Measurements from ENCODE around the gene KRTCAP2. TPM values are rescaled to one million over a fixed set of nuclear protein-coding genes. Genes with fewer than 3 reads are reported as not detected.

Gene KRTCAP2
- total and polyA plus RNA-seq, 2 donors, result 97.7 to 223 TPM

DNA sequence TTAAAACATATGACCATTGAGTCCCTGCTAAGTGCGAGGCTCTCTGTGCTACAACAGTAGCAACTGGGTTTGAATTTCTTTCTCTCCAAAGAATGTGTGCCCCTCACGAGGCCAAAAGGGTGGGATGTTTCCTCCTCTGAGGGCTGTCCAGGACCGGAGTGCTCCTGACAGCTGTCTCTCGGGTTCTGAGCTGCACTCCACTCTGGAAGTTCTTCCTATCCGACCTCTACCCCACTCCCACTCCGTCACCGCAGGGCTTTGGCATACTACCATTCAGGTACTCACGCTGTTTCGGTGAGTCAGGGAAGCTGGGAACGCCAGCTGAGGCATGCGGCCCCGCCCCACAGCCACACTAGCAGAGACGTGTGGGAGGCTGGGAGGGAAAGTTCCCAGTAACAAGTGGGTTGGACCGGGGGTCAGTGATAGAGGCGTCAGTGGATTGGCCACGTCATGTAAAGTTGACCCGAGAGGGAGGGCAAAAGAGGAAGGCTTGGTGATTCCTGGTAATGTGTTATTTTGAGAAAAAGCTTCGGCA, 38.2 kb downstream of the KRTCAP2 start:
- Histone ChIP-seq H3K9me3 (ENCODE audit: control insufficient read depth in 2 of 2, insufficient read depth in 1 of 2, low read length in 1 of 2) (no peaks in the 10 kb centered on the region), H3K27ac (ENCODE audit: low read depth in 1 of 2, low read length in 1 of 2) (peak overlapping the region; percentile 86 to 98), H3K4me1 (ENCODE audit: control insufficient read depth in 2 of 2, insufficient read depth in 2 of 2, low read length in 2 of 2) (peaks cover 19 to 42% of the 10 kb centered on the region in 2 donors), H3K4me3 (ENCODE audit: low read length in 2 of 2) (peak overlapping the region; percentile 69 to 77), H3K27me3 (ENCODE audit: control insufficient read depth in 2 of 2, insufficient read depth in 1 of 2, low read length in 1 of 2) (peaks cover 0 to 1% of the 10 kb centered on the region in 2 donors), H3K36me3 (ENCODE audit: control insufficient read depth in 2 of 2, insufficient read depth in 2 of 2, low read length in 1 of 2) (peaks cover 21 to 36% of the 10 kb centered on the region in 2 donors)
- 59% methylated on average over 18 of the region's 18 CpGs for WGBS
- DNase-seq (ENCODE audit: low read depth in 6 of 9, low spot score in 9 of 9), result no peak

DNA sequence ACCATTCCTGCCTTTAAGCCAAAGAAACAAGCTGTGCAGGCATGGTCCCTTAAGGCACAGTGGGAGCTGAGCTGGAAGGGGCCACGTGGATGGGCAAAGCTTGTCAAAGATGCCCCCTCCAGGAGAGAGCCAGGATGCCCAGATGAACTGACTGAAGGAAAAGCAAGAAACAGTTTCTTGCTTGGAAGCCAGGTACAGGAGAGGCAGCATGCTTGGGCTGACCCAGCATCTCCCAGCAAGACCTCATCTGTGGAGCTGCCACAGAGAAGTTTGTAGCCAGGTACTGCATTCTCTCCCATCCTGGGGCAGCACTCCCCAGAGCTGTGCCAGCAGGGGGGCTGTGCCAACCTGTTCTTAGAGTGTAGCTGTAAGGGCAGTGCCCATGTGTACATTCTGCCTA, 38.8 kb downstream of the KRTCAP2 start:
- Histone ChIP-seq H3K36me3 (ENCODE audit: control insufficient read depth in 2 of 2, insufficient read depth in 2 of 2, low read length in 1 of 2) (peaks cover 21 to 36% of the 10 kb centered on the region in 2 donors), H3K27ac (ENCODE audit: low read depth in 1 of 2, low read length in 1 of 2) (peak overlapping the region; percentile 21 to 86), H3K9me3 (ENCODE audit: control insufficient read depth in 2 of 2, insufficient read depth in 1 of 2, low read length in 1 of 2) (no peaks in the 10 kb centered on the region), H3K4me1 (ENCODE audit: control insufficient read depth in 2 of 2, insufficient read depth in 2 of 2, low read length in 2 of 2) (peaks cover 18 to 44% of the 10 kb centered on the region in 2 donors), H3K4me3 (ENCODE audit: low read length in 2 of 2) (no peak overlapping the region), H3K27me3 (ENCODE audit: control insufficient read depth in 2 of 2, insufficient read depth in 1 of 2, low read length in 1 of 2) (peaks cover 0 to 2% of the 10 kb centered on the region in 2 donors)
- no peak for DNase-seq (ENCODE audit: low read depth in 6 of 9, low spot score in 9 of 9)
- WGBS, result 93% methylated on average over 1 of the region's 1 CpG

DNA sequence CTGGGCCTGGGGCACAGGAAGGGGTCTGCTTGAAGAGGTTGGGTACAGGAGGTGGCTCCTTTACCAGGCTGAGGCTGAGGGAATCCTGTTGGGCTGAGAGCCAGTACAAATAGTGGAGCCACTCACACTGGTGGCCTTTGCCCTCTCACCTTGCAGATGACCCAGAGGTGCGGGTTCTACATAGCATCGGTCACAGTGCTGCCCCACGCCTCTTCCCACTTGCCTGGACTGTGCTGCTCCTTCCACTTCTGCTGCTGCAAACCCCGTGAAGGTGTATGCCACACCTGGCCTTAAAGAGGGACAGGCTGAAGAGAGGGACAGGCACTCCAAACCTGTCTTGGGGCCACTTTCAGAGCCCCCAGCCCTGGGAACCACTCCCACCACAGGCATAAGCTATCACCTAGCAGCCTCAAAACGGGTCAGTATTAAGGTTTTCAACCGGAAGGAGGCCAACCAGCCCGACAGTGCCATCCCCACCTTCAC, 39.3 kb downstream of the KRTCAP2 start:
- no peak for DNase-seq (ENCODE audit: low read depth in 6 of 9, low spot score in 9 of 9)

DNA sequence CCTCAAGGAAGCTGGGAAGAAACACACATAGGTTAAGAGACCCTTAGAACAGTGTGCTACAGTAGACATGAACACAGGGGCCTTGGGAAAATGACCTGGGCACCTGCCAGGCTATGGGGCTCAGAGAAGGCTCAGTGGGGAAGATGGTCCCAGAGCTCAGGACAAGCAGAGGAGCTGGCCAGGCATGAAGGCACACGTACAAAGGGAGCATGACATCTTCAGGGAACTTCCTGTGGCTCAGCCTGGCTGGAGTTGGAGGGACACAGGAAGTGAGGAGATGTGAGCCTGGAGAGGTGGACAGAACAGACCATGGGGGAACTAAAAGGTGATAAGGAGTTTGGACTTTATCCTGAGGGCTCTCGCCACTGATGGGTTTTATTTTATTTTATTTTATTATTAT, 41.2 kb downstream of the KRTCAP2 start:
- 88% methylated on average over 2 of the region's 2 CpGs for WGBS
- H3K27me3 ChIP-seq (ENCODE audit: control insufficient read depth in 2 of 2, insufficient read depth in 1 of 2, low read length in 1 of 2), result peaks cover 0 to 26% of the 10 kb centered on the region in 2 donors
- no peak overlapping the region for H3K4me3 ChIP-seq (ENCODE audit: low read length in 2 of 2)
- no peaks in the 10 kb centered on the region for H3K9me3 ChIP-seq (ENCODE audit: control insufficient read depth in 2 of 2, insufficient read depth in 1 of 2, low read length in 1 of 2)
- no peak for DNase-seq (ENCODE audit: low read depth in 6 of 9, low spot score in 9 of 9)
- peaks cover 21 to 29% of the 10 kb centered on the region in 2 donors for H3K36me3 ChIP-seq (ENCODE audit: control insufficient read depth in 2 of 2, insufficient read depth in 2 of 2, low read length in 1 of 2)
- H3K4me1 ChIP-seq (ENCODE audit: control insufficient read depth in 2 of 2, insufficient read depth in 2 of 2, low read length in 2 of 2), result peaks cover 21 to 56% of the 10 kb centered on the region in 2 donors
- H3K27ac ChIP-seq (ENCODE audit: low read depth in 1 of 2, low read length in 1 of 2), result no peak overlapping the region

More for the DNA sequence above, 39.3 kb downstream of the KRTCAP2 start:
- Histone ChIP-seq H3K36me3 (ENCODE audit: control insufficient read depth in 2 of 2, insufficient read depth in 2 of 2, low read length in 1 of 2) (peaks cover 21 to 36% of the 10 kb centered on the region in 2 donors), H3K4me3 (ENCODE audit: low read length in 2 of 2) (no peak overlapping the region), H3K4me1 (ENCODE audit: control insufficient read depth in 2 of 2, insufficient read depth in 2 of 2, low read length in 2 of 2) (peaks cover 18 to 49% of the 10 kb centered on the region in 2 donors), H3K27ac (ENCODE audit: low read depth in 1 of 2, low read length in 1 of 2) (no peak overlapping the region), H3K27me3 (ENCODE audit: control insufficient read depth in 2 of 2, insufficient read depth in 1 of 2, low read length in 1 of 2) (peaks cover 0 to 7% of the 10 kb centered on the region in 2 donors), H3K9me3 (ENCODE audit: control insufficient read depth in 2 of 2, insufficient read depth in 1 of 2, low read length in 1 of 2) (no peaks in the 10 kb centered on the region)
- 98% methylated on average over 7 of the region's 7 CpGs for WGBS

DNA sequence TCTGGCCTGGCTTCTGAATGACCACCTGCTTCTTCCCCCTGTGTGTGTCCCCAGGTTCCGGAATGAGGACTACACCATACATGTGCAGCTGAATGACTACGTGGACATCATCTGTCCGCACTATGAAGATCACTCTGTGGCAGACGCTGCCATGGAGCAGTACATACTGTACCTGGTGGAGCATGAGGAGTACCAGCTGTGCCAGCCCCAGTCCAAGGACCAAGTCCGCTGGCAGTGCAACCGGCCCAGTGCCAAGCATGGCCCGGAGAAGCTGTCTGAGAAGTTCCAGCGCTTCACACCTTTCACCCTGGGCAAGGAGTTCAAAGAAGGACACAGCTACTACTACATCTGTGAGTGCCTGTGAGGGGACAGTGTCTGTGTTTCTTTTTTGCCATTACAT, 41.8 kb downstream of the KRTCAP2 start:
- Histone ChIP-seq H3K27me3 (ENCODE audit: control insufficient read depth in 2 of 2, insufficient read depth in 1 of 2, low read length in 1 of 2) (peaks cover 0 to 32% of the 10 kb centered on the region in 2 donors), H3K4me1 (ENCODE audit: control insufficient read depth in 2 of 2, insufficient read depth in 2 of 2, low read length in 2 of 2) (peaks cover 22 to 58% of the 10 kb centered on the region in 2 donors), H3K36me3 (ENCODE audit: control insufficient read depth in 2 of 2, insufficient read depth in 2 of 2, low read length in 1 of 2) (peaks cover 21 to 29% of the 10 kb centered on the region in 2 donors), H3K27ac (ENCODE audit: low read depth in 1 of 2, low read length in 1 of 2) (no peak overlapping the region), H3K9me3 (ENCODE audit: control insufficient read depth in 2 of 2, insufficient read depth in 1 of 2, low read length in 1 of 2) (no peaks in the 10 kb centered on the region), H3K4me3 (ENCODE audit: low read length in 2 of 2) (no peak overlapping the region)
- WGBS, result 97% methylated on average over 8 of the region's 8 CpGs
- no peak for DNase-seq (ENCODE audit: low read depth in 6 of 9, low spot score in 9 of 9)

DNA sequence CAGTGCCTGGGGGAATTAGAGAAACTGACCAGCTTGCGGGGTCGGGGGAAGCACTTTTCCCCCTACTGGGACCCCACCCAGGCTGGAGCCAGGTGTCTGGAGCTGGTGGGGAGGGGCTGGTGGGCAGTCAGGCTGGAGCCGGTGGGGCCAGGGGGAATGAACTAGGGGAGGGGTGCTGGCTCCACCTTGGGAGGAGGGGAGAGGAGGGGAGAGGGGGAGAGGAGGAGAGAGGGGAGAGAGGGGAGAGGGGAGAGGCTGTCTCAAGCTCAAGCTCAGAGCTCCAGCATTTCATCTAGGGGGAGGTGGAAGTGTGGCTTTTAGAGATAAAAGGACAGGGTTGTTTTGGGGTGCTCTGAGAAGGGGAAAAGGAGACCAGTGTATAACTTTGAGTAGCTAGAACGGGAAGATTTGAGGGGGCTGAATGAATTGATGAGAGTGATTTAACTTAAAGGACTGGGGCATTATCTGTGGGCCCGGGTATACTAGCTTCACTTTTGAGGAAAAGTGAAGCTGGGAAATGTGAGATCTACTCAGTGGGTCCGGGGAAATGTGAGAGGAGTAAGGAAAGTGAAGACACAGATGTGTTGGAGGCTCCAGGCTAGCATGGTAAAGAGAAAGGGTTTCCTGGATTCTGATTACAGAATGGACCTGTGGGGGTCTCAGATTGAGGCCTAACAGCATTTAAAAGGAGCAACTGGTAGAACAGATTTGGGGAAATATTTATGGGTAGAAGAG, 42.7 kb downstream of the KRTCAP2 start:
- Histone ChIP-seq H3K36me3 (ENCODE audit: control insufficient read depth in 2 of 2, insufficient read depth in 2 of 2, low read length in 1 of 2) (peaks cover 21 to 29% of the 10 kb centered on the region in 2 donors), H3K4me3 (ENCODE audit: low read length in 2 of 2) (peak overlapping the region; percentile 65 to 71), H3K27me3 (ENCODE audit: control insufficient read depth in 2 of 2, insufficient read depth in 1 of 2, low read length in 1 of 2) (peaks cover 4 to 40% of the 10 kb centered on the region in 2 donors), H3K27ac (ENCODE audit: low read depth in 1 of 2, low read length in 1 of 2) (peak overlapping the region; percentile 52 to 74), H3K4me1 (ENCODE audit: control insufficient read depth in 2 of 2, insufficient read depth in 2 of 2, low read length in 2 of 2) (peaks cover 24 to 64% of the 10 kb centered on the region in 2 donors), H3K9me3 (ENCODE audit: control insufficient read depth in 2 of 2, insufficient read depth in 1 of 2, low read length in 1 of 2) (no peaks in the 10 kb centered on the region)
- no peak for DNase-seq (ENCODE audit: low read depth in 6 of 9, low spot score in 9 of 9)
- WGBS, result 30% methylated on average over 6 of the region's 6 CpGs

DNA sequence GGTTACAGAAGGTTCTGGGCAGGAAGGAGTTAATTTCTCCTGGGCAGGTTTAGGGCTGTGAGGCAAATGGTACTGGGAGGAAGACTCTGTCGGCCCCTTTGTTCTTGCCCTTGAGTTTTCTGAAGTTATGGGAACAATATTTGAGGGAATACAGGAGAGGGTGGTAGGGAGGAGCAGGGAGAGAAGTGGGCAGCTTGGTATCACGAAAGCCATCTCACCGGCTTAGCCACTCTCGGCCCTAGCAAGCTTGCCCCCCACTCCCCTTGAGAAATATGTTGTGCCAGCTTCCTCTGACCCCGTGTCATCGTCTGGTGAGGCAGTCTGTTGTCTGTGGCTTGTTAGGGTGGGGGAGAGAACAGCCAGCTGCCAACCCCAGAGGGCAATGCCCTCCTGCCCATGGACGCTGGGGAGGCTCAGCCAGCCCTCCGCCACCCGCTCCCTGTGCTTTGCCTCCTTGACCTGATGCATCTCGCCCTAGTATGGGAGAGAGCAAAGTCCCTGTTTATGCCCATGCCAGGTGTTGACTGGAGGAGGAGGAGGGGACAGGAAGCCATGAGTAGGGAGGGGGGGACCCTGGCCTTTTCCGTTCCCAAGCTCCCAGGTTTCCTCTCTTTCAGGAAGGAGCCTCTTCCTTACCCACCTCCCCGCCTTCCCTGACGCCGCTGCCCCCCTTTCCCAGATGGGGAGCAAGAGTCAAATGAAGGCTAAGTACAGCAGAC, 44.2 kb downstream of the KRTCAP2 start:
- H3K36me3 ChIP-seq (ENCODE audit: control insufficient read depth in 2 of 2, insufficient read depth in 2 of 2, low read length in 1 of 2), result peaks cover 16 to 19% of the 10 kb centered on the region in 2 donors
- peak in 2 of 9 donors; percentile 23 to 50 for DNase-seq (ENCODE audit: low read depth in 6 of 9, low spot score in 9 of 9)
- peak overlapping the region; percentile 32 to 52 for H3K27ac ChIP-seq (ENCODE audit: low read depth in 1 of 2, low read length in 1 of 2)
- peak overlapping the region; percentile 65 to 71 for H3K4me3 ChIP-seq (ENCODE audit: low read length in 2 of 2)
- 4% methylated on average over 14 of the region's 14 CpGs for WGBS
- peaks cover 4 to 55% of the 10 kb centered on the region in 2 donors for H3K27me3 ChIP-seq (ENCODE audit: control insufficient read depth in 2 of 2, insufficient read depth in 1 of 2, low read length in 1 of 2)
- no peaks in the 10 kb centered on the region for H3K9me3 ChIP-seq (ENCODE audit: control insufficient read depth in 2 of 2, insufficient read depth in 1 of 2, low read length in 1 of 2)
- H3K4me1 ChIP-seq (ENCODE audit: control insufficient read depth in 2 of 2, insufficient read depth in 2 of 2, low read length in 2 of 2), result peaks cover 19 to 54% of the 10 kb centered on the region in 2 donors

DNA sequence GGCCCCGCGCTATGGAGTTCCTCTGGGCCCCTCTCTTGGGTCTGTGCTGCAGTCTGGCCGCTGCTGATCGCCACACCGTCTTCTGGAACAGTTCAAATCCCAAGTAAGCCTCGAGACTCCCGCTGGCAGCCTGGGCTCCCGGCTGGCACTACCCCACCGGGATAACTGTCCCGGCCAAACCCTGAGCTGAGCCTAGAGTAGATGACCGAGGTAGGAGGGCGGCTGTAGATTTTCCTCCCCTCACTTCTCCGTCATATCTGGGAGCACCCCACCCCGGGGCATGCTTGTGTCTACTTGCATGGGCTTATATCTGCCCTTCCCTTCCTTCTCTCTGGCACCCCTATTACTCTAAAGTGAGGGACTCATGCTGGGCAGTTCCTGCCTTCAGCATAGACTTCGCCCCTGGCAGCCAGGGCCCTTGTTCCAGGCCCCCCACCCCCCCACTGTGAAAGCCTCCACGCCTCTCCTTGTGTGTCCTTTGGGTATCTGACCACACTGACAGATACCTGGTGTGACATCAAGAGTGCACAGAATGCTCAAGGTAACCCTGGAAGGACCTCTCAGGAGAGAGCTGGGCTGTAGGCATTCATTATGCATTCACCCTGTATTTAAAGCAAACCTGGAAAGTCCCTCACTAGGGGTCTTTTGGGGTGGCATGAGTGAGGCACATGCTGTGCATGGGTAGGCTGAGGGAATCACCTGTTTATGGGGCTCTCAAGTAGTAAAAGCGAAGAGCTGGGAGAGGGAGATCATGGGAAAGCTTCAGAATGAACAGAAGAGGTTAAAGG, 44.9 kb downstream of the KRTCAP2 start:
- peak overlapping the region; percentile 65 to 71 for H3K4me3 ChIP-seq (ENCODE audit: low read length in 2 of 2)
- peaks cover 19 to 52% of the 10 kb centered on the region in 2 donors for H3K4me1 ChIP-seq (ENCODE audit: control insufficient read depth in 2 of 2, insufficient read depth in 2 of 2, low read length in 2 of 2)
- H3K27ac ChIP-seq (ENCODE audit: low read depth in 1 of 2, low read length in 1 of 2), result peak overlapping the region; percentile 52 to 73
- peaks cover 9 to 12% of the 10 kb centered on the region in 2 donors for H3K36me3 ChIP-seq (ENCODE audit: control insufficient read depth in 2 of 2, insufficient read depth in 2 of 2, low read length in 1 of 2)
- H3K27me3 ChIP-seq (ENCODE audit: control insufficient read depth in 2 of 2, insufficient read depth in 1 of 2, low read length in 1 of 2), result peaks cover 4 to 60% of the 10 kb centered on the region in 2 donors
- 4% methylated on average over 17 of the region's 17 CpGs for WGBS
- H3K9me3 ChIP-seq (ENCODE audit: control insufficient read depth in 2 of 2, insufficient read depth in 1 of 2, low read length in 1 of 2), result no peaks in the 10 kb centered on the region
- DNase-seq (ENCODE audit: low read depth in 6 of 9, low spot score in 9 of 9), result no peak
